Caco-2 (cell line): Measurements from ENCODE around the gene TTC16. TPM values are rescaled to one million over a fixed set of nuclear protein-coding genes. Genes with fewer than 3 reads are reported as not detected.

Source experiments
- BruUV-seq: library from RNA; stranded (reverse); fragments of 400-500 nt; replicated peaks from 2 replicates; lab custom pipeline; 2021; lab: Mats Ljungman, UMichigan
- CTCF ChIA-PET: fragments of 300-600 bp; sonication (Branson Sonifier 250); formaldehyde crosslinking; loops from one replicate; lab custom pipeline; 2022; ENCODE audit warnings: antibody characterized with exemption; lab: Charles Lee
- POLR2A ChIA-PET: fragments of 300-600 bp; sonication (Branson Sonifier 250); formaldehyde crosslinking; loops from one replicate; lab custom pipeline; 2022; ENCODE audit warnings: antibody characterized with exemption; lab: Charles Lee
- DNase-seq, 2 experiments: peaks; one replicate each; pipeline versions ENCODE4 v3.0.0 to v3.0.0-alpha.2; 2020 to 2022
- H3K27me3 ChIP-seq: replicated peaks from 2 replicates; pipeline ENCODE4 v1.6.0; 2011; ENCODE audit warnings: low read length; ENCODE audit not compliant: control insufficient read depth, insufficient read depth
- H3K36me3 ChIP-seq: 2 replicates; pipeline ENCODE4 v1.5.1; 2011; ENCODE audit warnings: low read length; ENCODE audit not compliant: control insufficient read depth, insufficient read depth
- H3K4me1 ChIP-seq: fragments of 250-450 bp; sonication (Bioruptor Pico); 2 replicates; pipeline ENCODE4 v1.5.1; 2020; ENCODE audit warnings: mild to moderate bottlenecking
- H3K4me3 ChIP-seq: 2 replicates; pipeline ENCODE4 v1.5.1; 2011; ENCODE audit warnings: low read depth, mild to moderate bottlenecking, control low read depth, low read length
- H3K9me3 ChIP-seq: fragments of 250-450 bp; sonication (Bioruptor Pico); 2 replicates; pipeline ENCODE4 v1.5.1; 2020; ENCODE audit warnings: mild to moderate bottlenecking, moderate library complexity
- H3K27ac Mint-ChIP-seq: one replicate; pipeline ENCODE4 v1.8.0; 2022; ENCODE audit warnings: mixed read lengths; ENCODE audit not compliant: unreplicated experiment
- H3K27me3 Mint-ChIP-seq: one replicate; pipeline ENCODE4 v1.8.0; 2022; ENCODE audit warnings: mixed read lengths; ENCODE audit not compliant: insufficient read depth, unreplicated experiment
- H3K36me3 Mint-ChIP-seq: one replicate; pipeline ENCODE4 v1.8.0; 2022; ENCODE audit warnings: mild to moderate bottlenecking, mixed read lengths; ENCODE audit not compliant: insufficient read depth, unreplicated experiment
- H3K4me1 Mint-ChIP-seq: one replicate; pipeline ENCODE4 v1.8.0; 2022; ENCODE audit warnings: low read depth, mixed read lengths; ENCODE audit not compliant: unreplicated experiment
- H3K4me3 Mint-ChIP-seq: one replicate; pipeline ENCODE4 v1.8.0; 2022; ENCODE audit warnings: mild to moderate bottlenecking, moderate library complexity, mixed read lengths; ENCODE audit not compliant: unreplicated experiment
- H3K9me3 Mint-ChIP-seq: one replicate; pipeline ENCODE4 v1.8.0; 2022; ENCODE audit warnings: mixed read lengths; ENCODE audit not compliant: unreplicated experiment
- CTCF ChIP-seq, 2 experiments: fragments of 200-600 bp in 1 of 2; IDR thresholded peaks; 1 replicate in 1 of 2; 2 replicates in 1 of 2; pipeline versions ENCODE4 v1.5.1 to v1.8.0; 2011 to 2022; ENCODE audit warnings: antibody characterized with exemption in 1 of 2, control low read depth in 1 of 2, inconsistent platforms in 1 of 2, low read depth in 1 of 2, low read length in 1 of 2, mild to moderate bottlenecking in 1 of 2, moderate library complexity in 1 of 2; ENCODE audit not compliant: insufficient read depth in 1 of 2, severe bottlenecking in 1 of 2, unreplicated experiment in 1 of 2
- intact Hi-C: fragments of 100-400 bp; cut with micrococcal nuclease; formaldehyde crosslinking; loops from one replicate; pipeline ENCODE4 v1.10.0; 2022; ENCODE audit not compliant: unreplicated experiment
- total RNA-seq: library from RNA; stranded (reverse); gene quantifications from 2 replicates; pipeline ENCODE4 v1.2.3, GENCODE V29; 2022

Gene TTC16
- total RNA-seq, 1 experiment from 2014 or later, result not detected

- ChIA-PET CTCF (no interaction called here), POLR2A (no interaction called here)
- H3K9me3 ChIP-seq, result no peaks in the 10 kb centered on the region
- H3K36me3 ChIP-seq, result no peaks in the 10 kb centered on the region
- Mint-ChIP-seq H3K27me3 (peaks cover 16% of the 10 kb centered on the region), H3K36me3 (peaks cover 5% of the 10 kb centered on the region), H3K27ac (no peak overlapping the region), H3K4me3 (no peak overlapping the region), H3K4me1 (no peaks in the 10 kb centered on the region), H3K9me3 (no peaks in the 10 kb centered on the region)
- intact Hi-C loops, result no loop called here
- DNase-seq, result no peak
- no peak for TF ChIP-seq CTCF (IDR thresholded peaks at IDR 0.05; ENCODE audit: insufficient read depth in 1 of 2, low read depth in 1 of 2, low read length in 1 of 2, severe bottlenecking in 1 of 2, unreplicated experiment in 1 of 2)
- H3K27me3 ChIP-seq, result peaks cover 2% of the 10 kb centered on the region
- H3K4me1 ChIP-seq, result 0 out of 2 replicates have a peak, but pooled peaks cover 3% of the 10 kb centered on the region
- H3K4me3 ChIP-seq, result no peak overlapping the region
- BruUV-seq, result no TSS peak
Observed at GRCh38 chr9:127758843-127759242, 43.0 kb downstream of the TTC16 start.

GRCh38 chr9:127761061-127761460 is 45.2 kb downstream of the TTC16 start:
- no peaks in the 10 kb centered on the region for H3K9me3 ChIP-seq
- no peak for TF ChIP-seq CTCF (IDR thresholded peaks at IDR 0.05; ENCODE audit: insufficient read depth in 1 of 2, low read depth in 1 of 2, low read length in 1 of 2, severe bottlenecking in 1 of 2, unreplicated experiment in 1 of 2)
- no peak overlapping the region for H3K4me3 Mint-ChIP-seq
- H3K4me1 ChIP-seq, result no peaks in the 10 kb centered on the region
- no peak for DNase-seq
- no peaks in the 10 kb centered on the region; the same call in 1 of the 2 replicates for H3K27me3 ChIP-seq
- H3K4me3 ChIP-seq, result no peak overlapping the region
- intact Hi-C loops, result no loop called here
- POLR2A ChIA-PET, result no interaction called here
- no peaks in the 10 kb centered on the region for H3K36me3 Mint-ChIP-seq
- CTCF ChIA-PET, result no interaction called here
- H3K4me1 Mint-ChIP-seq, result no peaks in the 10 kb centered on the region
- no peak overlapping the region for H3K27ac Mint-ChIP-seq
- H3K9me3 Mint-ChIP-seq, result no peaks in the 10 kb centered on the region
- no TSS peak for BruUV-seq
- H3K27me3 Mint-ChIP-seq, result peaks cover 14% of the 10 kb centered on the region
- H3K36me3 ChIP-seq, result no peaks in the 10 kb centered on the region

GRCh38 chr9:127761491-127761956 is 45.6 kb downstream of the TTC16 start:
- no peak for TF ChIP-seq CTCF (IDR thresholded peaks at IDR 0.05; ENCODE audit: insufficient read depth in 1 of 2, low read depth in 1 of 2, low read length in 1 of 2, severe bottlenecking in 1 of 2, unreplicated experiment in 1 of 2)
- no peak for DNase-seq
- Mint-ChIP-seq H3K27ac (no peak overlapping the region), H3K36me3 (no peaks in the 10 kb centered on the region), H3K27me3 (peaks cover 14% of the 10 kb centered on the region), H3K4me3 (no peak overlapping the region), H3K4me1 (no peaks in the 10 kb centered on the region), H3K9me3 (no peaks in the 10 kb centered on the region)
- ChIA-PET POLR2A (no interaction called here), CTCF (no interaction called here)
- intact Hi-C loops, result no loop called here
- H3K36me3 ChIP-seq, result no peaks in the 10 kb centered on the region
- no TSS peak for BruUV-seq
- no peaks in the 10 kb centered on the region for H3K9me3 ChIP-seq
- no peaks in the 10 kb centered on the region; the same call in 1 of the 2 replicates for H3K27me3 ChIP-seq
- no peak overlapping the region for H3K4me3 ChIP-seq
- no peaks in the 10 kb centered on the region for H3K4me1 ChIP-seq
